RWPE1 (cell line): ENCODE data around the gene MILR1.
A peak's percentile ranks its signal among the peaks of the same experiment; 100 is the strongest.
"Not testable (repeated sequence)": the region's sequence is repeated elsewhere in the genome, so short reads cannot be mapped to it uniquely, and the experiment has no call there.

Experiments
- CTCF ChIA-PET: fragments of 350-600 bp; sonication (Branson Sonifier 250); formaldehyde crosslinking; extraction: SDS; loops from one replicate; lab custom pipeline; 2021; lab: Yijun Ruan, JAX
- POLR2A ChIA-PET: fragments of 400-600 bp; formaldehyde crosslinking; extraction: SDS; loops from one replicate; lab custom pipeline; 2020; ENCODE audit warnings: antibody characterized with exemption; ENCODE audit not compliant: low non-redundant PET; lab: Yijun Ruan, JAX
- DNase-seq: peaks from one replicate; pipeline ENCODE4 v3.0.0; 2012; ENCODE audit warnings: low spot score
- H3K27ac ChIP-seq: fragments of 450-650 bp; 2 replicates; pipeline ENCODE4 v1.5.1; 2017
- TF ChIP-seq, protein P1 (sequence below): fragments of 450-650 bp; conservative IDR thresholded peaks from 2 replicates; pipeline ENCODE4 v1.5.1; 2017; ENCODE audit warnings: low read depth, mild to moderate bottlenecking

The MILR1 gene

DNA sequence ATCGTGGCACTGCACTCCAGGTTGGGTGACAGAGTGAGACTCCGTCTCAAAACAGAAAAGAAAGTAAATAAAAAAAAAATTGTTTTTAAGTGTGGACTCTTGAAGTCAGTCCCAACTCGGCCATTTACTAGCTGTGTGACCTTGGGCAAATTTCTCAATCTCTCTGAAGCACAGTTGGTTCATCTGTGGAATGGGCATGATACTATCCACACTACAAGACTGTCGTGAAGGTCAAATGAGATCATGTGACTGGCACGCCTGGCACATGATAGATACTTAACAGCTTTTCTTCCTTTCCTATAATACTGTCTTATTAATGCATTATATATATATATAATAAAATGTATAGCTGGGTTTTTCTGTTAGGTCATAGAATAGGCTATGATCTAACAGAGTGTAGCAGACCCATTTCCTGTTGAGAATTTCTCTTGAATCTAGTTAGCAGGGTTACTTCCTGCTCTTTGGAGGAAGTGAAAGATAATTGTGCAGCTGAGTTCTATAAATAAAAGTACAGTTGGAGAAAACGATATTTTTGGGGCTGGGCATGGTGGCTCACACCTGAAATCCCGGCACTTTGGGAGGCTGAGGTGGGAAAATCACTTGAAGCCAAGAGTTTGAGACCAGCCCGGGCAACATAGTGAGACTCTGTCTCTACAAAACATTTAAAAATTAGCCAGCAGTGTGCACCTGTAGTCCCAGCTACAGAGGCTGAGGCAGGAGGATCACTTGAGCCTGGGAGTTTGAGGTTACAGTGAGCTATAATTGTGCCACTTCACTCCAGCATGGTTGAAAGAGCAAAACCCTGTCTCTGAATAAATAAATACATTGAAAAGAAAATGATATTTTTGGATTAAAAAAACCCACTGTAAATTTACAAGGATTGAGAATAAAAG lies 7.3 kb downstream of the MILR1 start:
- CTCF ChIA-PET, result interaction anchor here (0.7 kb wide), 2 partner anchors 39 to 125 kb away, joined by 3 read pairs; no protein-coding TSS in a partner anchor
- TF ChIP-seq, protein P1, sequence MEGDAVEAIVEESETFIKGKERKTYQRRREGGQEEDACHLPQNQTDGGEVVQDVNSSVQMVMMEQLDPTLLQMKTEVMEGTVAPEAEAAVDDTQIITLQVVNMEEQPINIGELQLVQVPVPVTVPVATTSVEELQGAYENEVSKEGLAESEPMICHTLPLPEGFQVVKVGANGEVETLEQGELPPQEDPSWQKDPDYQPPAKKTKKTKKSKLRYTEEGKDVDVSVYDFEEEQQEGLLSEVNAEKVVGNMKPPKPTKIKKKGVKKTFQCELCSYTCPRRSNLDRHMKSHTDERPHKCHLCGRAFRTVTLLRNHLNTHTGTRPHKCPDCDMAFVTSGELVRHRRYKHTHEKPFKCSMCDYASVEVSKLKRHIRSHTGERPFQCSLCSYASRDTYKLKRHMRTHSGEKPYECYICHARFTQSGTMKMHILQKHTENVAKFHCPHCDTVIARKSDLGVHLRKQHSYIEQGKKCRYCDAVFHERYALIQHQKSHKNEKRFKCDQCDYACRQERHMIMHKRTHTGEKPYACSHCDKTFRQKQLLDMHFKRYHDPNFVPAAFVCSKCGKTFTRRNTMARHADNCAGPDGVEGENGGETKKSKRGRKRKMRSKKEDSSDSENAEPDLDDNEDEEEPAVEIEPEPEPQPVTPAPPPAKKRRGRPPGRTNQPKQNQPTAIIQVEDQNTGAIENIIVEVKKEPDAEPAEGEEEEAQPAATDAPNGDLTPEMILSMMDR, result no peak
- H3K27ac ChIP-seq, result no peak overlapping the region
- POLR2A ChIA-PET, result no interaction called here
- no peak for DNase-seq

DNA sequence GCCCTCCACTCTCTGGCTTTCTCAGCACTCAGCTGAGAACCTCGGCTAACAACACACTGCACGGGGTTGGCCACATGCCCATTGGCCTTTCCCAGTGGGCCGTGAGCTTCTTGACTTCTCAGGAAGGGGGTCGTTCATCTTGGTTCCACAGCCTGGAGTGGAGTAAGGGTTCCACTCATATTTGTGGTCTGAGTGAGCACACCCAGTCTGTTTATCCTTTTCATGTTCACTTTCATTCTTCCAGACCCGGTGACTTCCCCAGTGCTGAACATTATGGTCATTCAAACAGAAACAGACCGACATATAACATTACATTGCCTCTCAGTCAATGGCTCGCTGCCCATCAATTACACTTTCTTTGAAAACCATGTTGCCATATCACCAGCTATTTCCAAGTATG lies 8.2 kb downstream of the MILR1 start:
- DNase-seq, result no peak
- TF ChIP-seq, protein P1, result no peak
- no peak overlapping the region for H3K27ac ChIP-seq
- ChIA-PET CTCF (no interaction called here), POLR2A (no interaction called here)

DNA sequence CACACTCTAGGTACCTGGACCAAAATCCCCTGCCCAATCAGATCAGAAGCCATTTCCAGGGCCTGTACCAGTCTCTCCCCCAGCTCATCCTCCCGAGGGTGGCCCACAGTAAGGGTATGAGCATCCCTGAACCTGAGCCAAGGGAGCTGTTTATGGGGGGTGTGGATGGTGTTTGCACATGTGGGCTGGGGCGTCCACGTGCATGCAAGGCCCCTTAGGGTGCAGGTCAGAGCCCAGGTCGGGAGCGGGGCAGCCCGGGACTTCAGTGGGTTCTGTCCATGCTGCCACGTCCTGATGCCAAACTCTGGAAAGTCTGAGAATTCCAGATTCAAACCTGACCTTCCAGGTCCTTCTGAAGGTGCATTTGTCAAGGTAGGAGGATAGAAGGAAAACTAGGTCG lies 9.8 kb downstream of the MILR1 start:
- ChIA-PET POLR2A (no interaction called here), CTCF (interaction anchor here (1.0 kb wide), 1 partner anchor 39 kb away, joined by 3 read pairs; the partner anchor contains the start of gene POLG2)
- TF ChIP-seq, protein P1, result no peak
- DNase-seq, result no peak
- no peak overlapping the region for H3K27ac ChIP-seq

DNA sequence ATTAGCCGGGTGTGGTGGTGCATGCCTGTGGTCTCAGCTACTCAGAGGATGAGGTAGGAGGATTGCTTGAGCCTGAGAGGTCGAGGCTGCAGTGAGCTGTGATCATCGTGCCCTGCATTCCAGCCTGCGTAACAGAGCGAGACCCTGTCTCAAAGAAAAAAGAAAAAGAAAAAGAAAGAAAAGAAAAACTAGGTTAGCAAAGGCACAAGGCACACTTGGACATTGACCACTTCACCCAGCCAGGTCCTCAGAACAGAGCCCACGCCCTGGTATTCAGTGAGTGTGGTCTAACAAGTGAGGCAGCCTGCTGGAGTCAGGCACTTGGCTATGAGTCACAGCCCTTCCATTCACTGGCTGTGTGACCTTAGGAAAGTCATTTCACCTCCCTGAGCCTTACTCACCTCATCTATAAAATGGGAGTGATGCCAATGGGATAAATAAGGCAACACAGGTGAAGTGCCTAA lies 10.4 kb downstream of the MILR1 start:
- CTCF ChIA-PET, result interaction anchor here (0.6 to 1.0 kb wide), 2 partner anchors 38 to 326 kb away, joined by 3 to 5 read pairs; partner anchors contain the start of gene POLG2
- DNase-seq, result peak; percentile 19
- no peak overlapping the region for H3K27ac ChIP-seq
- TF ChIP-seq, protein P1, result no peak
- POLR2A ChIA-PET, result no interaction called here

DNA sequence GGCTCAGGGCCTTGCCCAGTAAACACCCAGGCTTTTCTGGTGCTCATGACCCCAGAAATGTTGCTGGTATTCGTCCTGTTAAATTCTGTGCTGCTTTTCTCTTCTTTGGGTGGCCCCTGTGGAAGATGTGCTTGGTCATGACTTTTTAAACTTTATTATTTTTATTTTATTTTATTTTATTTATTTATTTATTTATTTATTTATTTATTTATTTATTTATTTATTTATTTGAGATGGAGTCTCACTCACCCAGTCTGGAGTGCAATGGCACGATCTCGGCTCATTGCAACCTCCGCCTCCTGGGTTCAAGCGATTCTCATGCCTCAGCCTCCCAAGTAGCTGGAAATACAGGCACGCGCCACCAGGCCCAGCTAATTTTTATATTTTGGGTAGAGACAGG lies 10.9 kb downstream of the MILR1 start:
- H3K27ac ChIP-seq, POLR2A ChIA-PET, DNase-seq: not testable (repeated sequence)
- CTCF ChIA-PET, result interaction anchor here (0.6 kb wide), 1 partner anchor 326 kb away, joined by 5 read pairs; no protein-coding TSS in a partner anchor

DNA sequence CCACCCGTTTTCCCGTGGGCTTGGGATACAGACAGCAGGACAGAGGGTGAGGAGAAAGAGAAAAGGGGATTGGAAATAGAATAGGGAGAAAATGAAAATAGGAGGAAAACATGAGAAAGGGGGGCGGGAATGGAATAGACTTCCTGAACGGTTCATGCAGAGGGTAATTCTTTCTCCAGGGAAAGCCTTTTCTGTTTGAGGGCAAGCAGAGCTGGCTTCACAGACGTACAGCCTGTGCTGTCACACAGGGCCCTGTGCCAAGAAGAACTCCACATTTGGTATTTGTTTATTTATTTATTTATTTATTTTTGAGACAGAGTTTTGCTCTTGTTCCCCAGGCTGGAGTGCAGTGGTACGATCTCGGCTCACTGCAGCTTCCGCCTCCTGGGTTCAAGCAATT lies 12.0 kb downstream of the MILR1 start:
- TF ChIP-seq, protein P1, result no peak
- CTCF ChIA-PET, result interaction anchor here (0.6 kb wide), 1 partner anchor 140 kb away, joined by 3 read pairs; no protein-coding TSS in a partner anchor
- DNase-seq, result no peak
- POLR2A ChIA-PET, result interaction anchor here (0.6 kb wide), 1 partner anchor 42 kb away, joined by 4 read pairs; no protein-coding TSS in a partner anchor
- H3K27ac ChIP-seq, result no peak overlapping the region

DNA sequence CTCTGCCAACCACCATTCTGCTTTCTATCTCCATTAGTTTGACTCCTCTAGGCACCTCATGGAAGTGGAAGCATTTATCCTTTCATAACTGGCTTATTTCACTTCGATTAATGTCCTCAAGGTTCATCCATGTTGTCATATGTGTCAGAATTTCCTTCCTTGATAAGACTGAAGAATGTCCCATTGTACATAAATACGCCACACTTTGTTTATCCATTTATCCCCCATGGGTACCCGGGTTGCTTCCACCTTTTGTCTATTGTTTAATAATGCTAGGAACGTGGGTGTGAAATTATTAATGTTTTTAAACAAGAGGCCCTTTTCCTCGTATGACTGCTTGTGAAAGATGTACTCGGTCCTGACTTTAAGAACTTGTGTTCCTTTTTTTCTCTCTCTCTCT lies 12.9 kb downstream of the MILR1 start:
- ChIA-PET CTCF (no interaction called here), POLR2A (no interaction called here)
- TF ChIP-seq, protein P1, result no peak
- DNase-seq, result no peak
- no peak overlapping the region for H3K27ac ChIP-seq
